Activated CD4-positive, CD25-positive, alpha-beta regulatory T cell treated with anti-CD3 and anti-CD28 coated beads, Interleukin-2, amount 50 U/mL, for 16 hours (primary cell): ENCODE data around the gene AJUBA.
A peak's percentile ranks its signal among the peaks of the same experiment; 100 is the strongest.
"Not testable (repeated sequence)": the region's sequence is repeated elsewhere in the genome, so short reads cannot be mapped to it uniquely, and the experiment has no call there.

Experiments
- DNase-seq: peaks from one replicate; pipeline ENCODE4 v3.0.0-alpha.2; 2020; ENCODE audit warnings: low read depth, low spot score

AJUBA gene

DNA sequence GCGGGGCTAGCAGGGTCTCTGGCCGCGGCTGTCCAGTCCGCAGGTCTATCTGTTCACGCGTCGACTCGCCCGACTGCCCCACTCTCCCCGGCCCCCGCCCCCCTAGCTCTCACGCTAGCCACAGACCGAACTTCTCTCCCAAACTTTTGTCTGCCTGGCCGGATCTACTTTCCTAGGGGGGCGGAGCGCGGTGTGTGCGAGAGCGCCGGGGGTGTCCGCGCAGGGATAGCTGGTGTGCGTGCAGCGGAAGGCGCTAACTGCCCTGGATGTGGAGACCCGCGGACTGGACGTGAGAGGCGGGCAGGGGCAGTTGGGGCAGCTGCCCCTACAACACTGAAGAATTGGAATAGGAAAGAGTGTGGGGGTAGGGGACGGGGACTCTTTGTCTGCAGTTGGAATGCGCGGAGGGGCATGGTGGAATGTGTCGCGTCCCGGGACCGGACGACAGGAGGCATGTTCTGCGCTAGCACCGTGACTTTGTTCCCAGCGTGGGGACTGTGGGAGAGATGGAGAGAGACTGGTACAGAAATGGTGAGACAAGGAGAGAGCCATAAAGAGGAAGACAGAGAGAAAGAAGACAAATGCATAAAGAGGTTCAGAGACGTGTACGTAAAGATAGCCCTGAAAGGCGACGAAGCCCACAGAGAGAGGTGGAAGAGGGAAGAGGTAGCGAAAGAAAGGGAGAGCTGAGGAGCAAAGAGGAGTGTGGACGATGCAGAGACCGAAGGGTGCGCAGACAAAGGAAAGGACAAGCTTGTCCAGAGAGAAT is at the start of gene AJUBA:
Gene AJUBA, minus strand, starts transcription at position 75 of the 769 bp plus-strand sequence. CDS start 285 bp downstream, outside the sequence.
- DNase-seq: peak; percentile 41

DNA sequence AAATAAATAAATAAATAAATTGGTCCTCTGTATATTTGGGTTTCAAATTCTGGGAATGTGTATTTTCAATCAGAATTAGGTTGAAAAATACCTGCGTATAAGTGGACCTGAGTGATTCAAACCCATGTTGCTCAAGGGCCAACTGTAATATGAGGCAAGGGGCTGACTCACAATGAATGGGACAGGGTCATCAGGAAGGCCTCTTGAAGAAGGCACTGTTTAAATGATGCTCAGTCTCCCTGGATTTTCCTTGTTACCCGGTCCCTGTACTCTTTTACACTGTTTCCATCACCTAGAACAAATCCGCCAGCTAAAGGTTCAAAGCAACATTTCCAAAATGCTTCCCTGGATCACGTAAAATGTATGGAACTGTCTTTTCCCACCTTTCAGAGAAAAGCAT is 48.6 kb upstream of the AJUBA start:
- DNase-seq: no peak

DNA sequence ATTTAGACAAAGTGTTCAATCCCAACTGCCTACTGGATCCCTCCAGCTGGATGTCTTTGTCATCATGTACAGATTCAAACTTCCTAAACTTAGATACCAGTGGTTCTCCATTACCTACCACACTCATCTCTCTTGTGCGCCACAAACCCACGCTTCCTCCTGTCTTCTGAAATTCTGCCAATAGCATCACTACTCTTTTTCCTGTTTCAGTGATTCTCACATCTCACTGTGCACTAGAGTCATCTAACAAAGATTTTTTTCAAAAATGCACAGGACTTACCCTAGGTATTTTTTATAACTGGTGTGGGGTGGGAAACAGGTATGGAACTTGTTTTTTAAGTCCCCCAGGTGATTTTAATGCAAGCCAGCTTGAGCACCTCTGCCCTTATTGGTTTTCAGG is 46.4 kb upstream of the AJUBA start:
- no peak for DNase-seq

DNA sequence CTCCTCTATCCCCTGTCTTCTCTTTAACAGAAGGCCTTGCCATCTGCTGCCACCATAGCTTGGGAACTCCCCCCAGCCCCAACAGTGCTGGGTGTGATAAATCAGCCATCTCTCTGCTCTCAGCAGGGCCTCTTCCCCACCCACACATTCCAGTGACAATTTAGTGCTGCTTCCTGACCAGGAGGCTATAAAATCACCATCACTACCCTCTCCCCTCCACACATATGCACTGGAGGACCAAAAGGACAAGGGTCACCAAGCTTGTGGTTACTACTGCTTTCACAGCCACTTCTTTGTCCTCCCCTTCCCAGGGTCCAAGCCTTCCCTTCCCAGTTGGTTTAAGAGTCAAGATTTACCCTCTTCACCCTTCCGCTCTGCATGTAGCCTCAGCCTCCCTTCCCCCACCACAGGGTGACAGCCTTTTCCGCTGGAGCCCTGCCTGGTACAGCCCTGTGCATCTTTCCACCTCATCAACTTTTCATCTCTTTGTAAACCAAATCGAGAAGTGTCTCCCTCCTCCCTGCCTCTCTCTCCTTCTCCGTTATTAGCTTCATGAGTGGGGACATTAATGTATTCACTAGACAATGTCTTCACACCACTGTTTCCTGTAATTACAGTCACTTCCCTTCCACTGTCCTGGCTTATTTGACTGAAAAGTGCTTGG is 42.9 kb upstream of the AJUBA start:
- no peak for DNase-seq

DNA sequence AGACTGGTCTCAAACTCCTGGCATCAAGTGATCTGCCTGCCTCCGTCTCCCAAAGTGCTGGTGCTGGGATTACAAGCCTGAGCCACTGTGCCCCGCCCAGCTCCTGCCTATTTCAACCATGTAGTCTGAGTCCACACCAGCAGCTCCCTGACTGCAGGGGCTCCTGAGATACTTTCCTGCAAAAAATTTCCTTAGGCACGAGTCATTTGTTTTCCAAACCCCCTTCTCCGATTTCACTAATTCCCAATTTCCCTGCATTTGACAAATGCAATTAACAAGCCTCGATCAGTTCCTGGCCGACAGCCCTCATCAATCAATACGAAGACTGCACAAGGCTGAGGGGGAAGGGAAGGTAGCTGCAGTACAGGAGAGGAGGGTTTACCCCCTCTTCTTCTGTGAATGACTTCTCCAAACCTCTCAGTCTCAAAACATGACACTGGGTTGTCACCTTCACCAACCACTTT is 42.3 kb upstream of the AJUBA start:
- DNase-seq: no peak

DNA sequence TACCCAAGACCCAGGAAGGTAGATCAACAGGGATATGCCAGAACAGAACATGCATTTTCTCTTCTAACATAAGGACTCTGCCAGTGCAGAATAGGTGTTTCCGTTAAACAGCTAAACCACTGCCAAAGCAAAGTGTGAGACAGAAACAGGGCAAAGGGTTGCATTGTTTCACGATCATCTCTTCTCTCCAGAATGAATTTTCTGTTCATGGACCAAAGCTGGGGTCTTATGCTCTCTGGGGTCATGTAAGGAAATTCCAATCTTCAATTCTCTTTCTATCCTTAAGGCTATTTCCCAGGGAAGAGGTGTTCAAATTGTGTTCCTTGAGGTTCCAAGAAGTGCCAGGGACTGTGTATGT is 41.4 kb upstream of the AJUBA start:
- DNase-seq: no peak

DNA sequence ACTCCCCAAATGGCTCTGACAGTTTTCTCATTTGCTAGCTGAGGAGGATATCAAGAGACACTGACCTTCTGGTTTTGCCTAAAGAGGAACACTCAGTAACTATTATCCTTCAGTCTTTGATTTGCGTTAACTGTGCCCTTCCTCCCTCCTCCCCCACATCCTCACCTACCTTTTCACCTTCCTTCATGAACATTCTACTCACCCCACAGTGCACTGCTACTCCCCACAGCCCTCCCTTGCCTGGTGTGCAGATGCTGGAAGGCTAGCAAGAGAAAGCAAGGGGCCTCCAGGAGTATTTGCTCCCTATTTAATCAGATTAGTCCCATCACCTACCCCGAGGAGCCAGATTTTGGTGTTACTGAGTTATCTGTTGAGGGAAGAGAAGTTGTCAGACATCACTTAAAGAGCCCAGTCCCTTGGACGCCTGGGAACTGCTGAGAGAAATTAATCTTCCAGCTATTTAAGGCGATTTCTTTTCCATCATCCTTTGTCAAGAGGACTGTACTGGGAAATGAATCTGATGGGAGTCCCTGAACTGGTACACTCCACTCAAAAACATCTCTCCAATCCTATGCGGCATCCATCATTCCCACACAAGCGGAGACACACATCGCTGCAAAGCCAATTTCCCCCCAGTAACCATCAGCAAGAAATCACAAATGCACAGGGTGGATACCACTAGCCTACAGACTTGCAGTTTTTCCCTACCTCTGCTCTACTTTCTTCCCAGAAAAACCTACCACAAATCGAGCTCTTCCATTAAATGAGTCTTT is 40.9 kb upstream of the AJUBA start:
- no peak for DNase-seq

DNA sequence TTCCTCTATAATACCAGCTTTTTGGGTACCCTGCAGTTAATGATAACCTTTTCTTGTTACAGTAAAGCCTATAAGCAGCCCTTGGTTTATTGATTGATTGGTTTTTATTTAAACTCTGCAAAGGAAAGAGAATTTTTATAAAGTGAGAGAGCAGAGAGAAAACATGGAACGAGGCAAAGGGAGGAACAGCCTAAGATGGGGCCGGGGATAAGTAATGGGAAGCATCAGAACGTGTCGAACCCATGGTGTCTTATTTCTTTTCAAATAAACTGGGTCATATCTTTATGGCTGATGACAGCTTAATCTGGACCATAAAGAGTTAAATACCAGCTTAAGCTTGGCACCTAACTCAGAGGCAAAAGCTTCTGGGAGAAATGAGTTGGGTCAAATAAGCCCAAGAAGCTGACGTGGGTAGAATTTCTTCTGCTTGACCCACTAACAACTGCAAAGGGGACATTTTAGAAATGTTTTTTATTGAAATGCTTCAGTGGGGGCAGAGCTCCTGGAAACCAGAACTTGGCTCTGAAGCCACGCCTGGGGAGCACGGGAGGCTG is 39.6 kb upstream of the AJUBA start:
- no peak for DNase-seq

DNA sequence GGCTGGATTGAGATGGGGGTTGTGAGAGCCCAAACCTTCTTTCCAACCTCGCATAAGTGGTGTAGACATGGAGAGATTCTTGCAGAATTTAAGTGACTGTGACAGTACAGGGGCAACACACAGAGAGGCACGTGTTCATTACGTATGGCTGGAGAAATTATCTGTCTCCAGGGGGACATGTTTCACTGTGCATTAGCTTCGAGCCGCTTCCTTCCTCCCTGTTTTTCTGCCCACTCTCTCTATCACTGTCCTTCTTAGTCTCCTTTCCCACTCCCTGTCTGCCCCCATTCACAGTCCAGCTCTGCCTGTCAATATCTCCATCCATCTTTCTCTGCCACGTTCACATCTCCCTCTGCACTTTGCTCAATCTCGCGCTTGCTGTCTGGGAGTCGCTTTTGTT is 39.1 kb upstream of the AJUBA start:
- no peak for DNase-seq

DNA sequence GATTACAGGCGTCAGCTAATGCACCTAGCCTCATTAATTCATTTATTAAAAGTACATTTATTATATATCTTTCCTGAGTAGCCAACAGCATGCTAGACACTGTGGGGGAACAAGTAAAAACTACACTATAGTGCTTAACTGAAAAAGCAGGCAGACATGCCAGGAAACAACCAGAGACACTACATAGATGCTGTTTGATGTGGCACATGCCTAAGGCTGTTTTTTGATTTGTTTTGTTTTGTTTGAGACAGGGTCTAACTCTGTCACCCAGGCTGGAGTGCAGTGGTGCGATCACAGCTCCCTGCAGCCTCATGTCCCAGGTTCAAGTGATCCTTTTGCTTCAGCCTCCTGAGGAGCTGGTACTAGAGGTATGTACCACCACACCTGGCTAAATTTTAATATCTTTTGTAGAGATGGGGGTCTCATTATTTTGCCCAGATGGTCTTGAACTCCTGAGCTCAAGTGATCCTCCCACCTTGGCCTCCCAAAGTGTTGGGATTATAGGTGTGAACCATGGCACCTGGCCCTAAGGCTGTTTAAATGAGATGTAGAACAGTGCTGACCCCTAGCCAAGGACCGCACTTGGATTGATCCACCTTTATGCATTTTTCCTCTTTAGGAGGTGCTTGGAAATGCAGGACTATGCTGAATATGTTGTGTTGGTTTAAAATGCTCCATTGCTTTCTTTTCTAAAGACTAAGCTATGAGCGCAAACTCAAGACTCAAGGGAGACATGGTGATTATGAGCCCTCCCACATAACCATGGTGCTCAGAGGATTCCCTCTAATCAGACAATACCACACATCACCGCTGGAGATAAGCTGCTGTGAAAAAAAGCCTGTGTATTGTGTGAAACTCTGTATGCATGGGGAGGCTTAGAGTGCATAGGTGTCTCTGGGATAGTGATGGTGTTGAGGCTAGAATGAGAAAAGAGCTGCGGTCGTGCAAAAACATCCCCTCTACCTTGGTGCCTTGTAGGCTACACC is 38.1 kb upstream of the AJUBA start:
- no peak for DNase-seq

DNA sequence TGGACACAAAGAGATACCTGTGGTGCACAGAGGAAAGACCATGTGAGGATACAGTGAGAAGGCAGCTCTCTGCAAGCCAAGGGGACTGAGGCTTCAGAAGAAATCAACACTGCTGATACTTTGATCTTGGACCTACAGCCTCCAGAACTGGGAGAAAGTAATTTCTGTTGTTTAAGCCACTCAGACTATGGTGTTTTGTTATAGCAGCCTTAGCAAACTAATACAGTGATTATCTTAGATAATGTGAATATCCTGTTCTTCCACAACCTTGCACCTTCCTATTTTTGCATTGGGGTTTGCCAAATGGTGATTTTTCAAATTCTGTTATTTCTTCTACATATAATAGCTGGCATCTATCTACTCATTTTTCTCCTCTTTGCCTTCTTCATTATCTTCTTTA is 35.8 kb upstream of the AJUBA start:
- DNase-seq: no peak

DNA sequence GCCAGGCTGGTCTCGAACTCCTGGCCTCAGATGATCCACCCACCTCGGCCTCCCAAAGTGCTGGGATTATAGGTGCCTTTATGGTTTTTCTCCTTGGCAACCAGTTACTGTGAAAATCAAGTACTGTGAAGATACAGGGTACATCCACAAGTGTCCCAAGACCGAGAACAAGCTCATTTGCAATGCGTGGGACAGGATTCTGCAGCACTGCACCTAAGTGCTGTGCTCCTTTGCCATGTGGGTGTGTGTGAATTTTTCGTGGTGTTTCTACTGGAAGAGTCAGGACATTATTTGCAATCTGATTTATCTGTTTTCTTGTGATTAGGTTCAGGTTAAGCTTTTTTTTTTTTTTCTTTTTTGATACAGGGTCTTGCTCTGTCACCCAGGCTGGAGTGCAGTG is 34.7 kb upstream of the AJUBA start:
- DNase-seq: no peak

DNA sequence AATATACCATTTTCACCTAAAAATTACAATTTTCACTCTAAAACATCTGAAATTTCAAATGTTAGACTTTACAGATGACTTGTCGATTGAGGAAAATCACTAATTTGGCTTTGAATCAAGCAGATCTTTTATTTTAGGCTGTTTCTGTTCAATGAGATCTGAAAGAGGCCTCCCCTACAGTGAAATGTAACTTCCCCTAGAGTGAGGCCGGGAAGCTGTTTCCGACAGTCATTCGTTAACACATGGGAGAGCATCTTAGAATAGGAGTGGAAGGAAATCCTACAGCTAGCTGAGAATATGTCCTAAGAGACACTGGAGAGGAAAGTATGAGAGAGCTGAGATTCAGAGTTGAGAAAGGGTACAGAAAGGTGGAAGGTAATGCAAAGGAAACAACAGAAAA is 33.3 kb upstream of the AJUBA start:
- DNase-seq: no peak

DNA sequence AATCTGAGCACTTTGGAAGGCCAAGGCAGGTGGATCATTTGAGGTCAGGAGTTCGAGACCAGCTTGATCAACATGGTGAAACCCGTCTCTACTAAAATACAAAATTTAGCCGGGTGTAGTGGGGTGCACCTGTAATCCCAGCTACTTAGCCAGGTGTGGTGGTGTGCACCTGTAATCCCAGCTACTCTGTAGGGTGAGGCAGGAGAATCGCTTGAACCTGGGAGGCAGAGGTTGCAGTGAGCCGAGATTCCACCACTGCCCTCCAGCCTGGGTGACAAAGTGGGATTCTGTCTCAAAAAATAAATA is 31.4 kb upstream of the AJUBA start:
- DNase-seq: not testable (repeated sequence)

DNA sequence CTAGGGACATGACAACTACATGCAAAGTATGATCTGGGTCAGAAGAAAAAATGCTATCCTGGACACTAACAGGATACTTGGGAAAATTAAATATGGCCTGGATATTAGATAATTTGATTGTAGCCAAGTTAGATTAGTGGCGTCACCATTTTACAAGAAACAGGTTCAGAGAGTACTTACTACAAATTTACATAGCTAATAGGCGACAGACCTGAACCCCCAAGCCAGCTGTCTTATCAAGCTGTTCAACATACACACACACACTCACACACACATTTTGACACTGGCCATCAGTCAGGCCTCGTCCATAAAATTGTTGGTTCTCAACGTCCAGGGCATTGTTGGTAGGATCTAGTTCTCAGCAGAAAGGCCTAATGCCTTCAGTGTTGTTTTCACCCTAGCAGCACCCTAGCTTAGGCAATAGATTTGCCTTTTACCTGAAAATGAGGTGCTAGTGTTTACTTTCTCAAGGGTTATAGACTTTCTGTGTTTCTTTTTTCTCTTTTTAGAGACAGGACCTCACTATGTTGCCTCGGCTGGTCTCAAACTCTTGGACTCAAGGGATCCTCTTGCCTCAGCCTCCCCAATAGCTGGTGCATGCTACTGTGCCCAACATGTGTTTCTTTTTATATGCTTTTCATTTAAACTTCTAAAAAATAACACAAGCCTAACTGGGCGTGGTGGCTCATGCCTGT is 30.9 kb upstream of the AJUBA start:
- DNase-seq: no peak

DNA sequence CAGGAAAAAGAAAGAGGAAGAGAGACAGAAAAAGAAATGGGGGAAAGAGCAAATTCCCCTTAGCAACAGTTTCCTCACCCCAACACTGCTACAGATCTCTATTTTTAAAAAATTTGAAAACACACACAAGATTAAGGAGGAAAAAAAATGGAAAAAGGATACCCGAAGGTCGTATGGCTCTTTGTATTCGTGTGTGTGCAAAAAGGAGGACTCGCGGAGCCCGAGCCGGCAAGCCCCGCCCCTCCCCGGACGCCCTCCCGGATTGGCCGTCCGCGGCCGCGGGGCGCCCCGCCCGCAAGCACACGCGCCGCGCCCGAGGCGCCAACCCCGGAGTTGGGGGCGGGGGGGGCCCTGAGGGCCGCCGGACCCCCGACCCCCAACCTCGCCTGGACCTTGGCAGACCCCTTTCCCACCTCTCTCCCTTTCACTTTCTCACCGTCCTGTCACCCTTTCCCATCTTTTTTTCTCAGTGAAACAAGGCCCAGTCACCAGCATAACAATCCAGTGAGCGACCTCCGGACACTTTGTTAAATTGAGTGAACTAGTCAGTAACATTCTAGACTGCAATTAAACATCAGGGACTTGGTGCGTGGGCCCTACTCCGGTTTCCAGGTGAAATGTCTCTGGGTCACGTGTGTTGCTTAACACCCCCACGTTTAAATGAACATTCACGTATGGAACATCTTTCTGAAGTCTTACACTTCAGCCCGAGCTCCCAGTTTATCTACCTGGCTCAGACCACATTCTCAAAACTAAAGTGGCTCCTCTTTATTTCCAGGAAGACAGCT is 27.8 kb upstream of the AJUBA start, which contains the start of gene C14orf93:
Gene C14orf93, minus strand, starts transcription at position 205 of the 788 bp plus-strand sequence. CDS start 11,120 bp downstream, outside the sequence.
- DNase-seq: peak; percentile 57

DNA sequence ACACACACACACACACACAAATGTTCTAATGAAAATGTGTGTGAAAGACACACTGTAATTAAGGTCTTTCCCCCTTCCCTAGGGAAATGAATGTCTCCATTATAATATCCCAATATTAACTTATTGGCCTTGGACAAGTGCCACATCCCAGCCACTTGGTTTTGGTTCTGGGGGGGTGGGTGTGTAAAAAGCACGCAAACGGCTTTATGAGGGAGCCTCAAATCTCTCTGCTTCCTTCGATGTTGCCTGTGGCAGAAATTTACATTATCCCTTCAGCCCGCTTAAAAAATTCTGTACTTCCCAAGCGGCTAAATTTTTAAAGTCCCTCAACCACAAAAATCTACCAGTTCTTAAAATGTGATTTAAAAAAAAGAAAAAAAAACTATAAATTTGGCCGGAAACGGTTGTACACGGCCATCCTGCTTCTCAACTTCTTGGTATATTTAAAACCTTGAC is 27.2 kb upstream of the AJUBA start:
- DNase-seq: no peak

DNA sequence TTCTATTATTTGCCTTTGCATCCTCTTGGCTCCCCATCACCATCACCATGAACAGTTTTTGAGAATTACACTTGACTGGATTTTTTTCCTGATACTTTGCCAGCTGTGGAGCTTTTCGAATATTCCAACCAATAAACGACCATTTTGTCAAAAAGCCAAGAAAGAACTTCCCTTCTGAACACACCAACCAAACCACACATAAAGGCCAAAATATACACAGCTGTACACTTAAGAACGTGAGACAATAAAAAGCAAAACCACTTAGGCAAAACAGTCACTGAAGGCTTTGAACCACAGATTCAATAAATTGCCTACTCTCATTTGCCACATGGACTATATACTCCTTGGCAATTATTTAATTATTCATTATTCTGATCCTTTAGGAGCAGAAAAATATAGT is 26.5 kb upstream of the AJUBA start:
- DNase-seq: no peak
